H1 (cell line): ENCODE data around the gene COL19A1. TPM values are rescaled to one million over a fixed set of nuclear protein-coding genes. Genes with fewer than 3 reads are reported as not detected.

Source experiments
- CTCF ChIA-PET: fragments of 300-600 bp; sonication (Branson Sonifier 250); formaldehyde crosslinking; loops from one replicate; lab custom pipeline; 2021; ENCODE audit not compliant: partially characterized antibody; lab: Charles Lee
- POLR2A ChIA-PET: fragments of 300-600 bp; sonication (Branson Sonifier 250); formaldehyde crosslinking; loops from one replicate; lab custom pipeline; 2021; ENCODE audit warnings: inconsistent platforms; ENCODE audit not compliant: partially characterized antibody; lab: Charles Lee
- DNase-seq, 2 experiments: peaks; one replicate each; pipeline versions ENCODE4 v3.0.0 to v3.0.0-alpha.2; 2010 to 2022; ENCODE audit warnings: low spot score in 2 of 2, low read depth in 1 of 2, mixed read lengths in 1 of 2
- FAIRE-seq: peaks from 2 replicates; lab custom pipeline; 2011; peaks lifted over from hg19 to GRCh38; lab: Jason Lieb, UNC
- H2AFZ ChIP-seq: 2 replicates; pipeline ENCODE4 v1.8.1; 2012; ENCODE audit warnings: low read length, inconsistent platforms
- H2AK5ac ChIP-seq: 2 replicates; pipeline ENCODE4 v1.6.1; 2013; ENCODE audit warnings: low read depth, low read length
- H2BK120ac ChIP-seq: replicated peaks from 2 replicates; pipeline ENCODE3; 2013; ENCODE audit warnings: low read depth, low read length, inconsistent platforms
- H2BK12ac ChIP-seq: 2 replicates; pipeline ENCODE4 v1.6.1; 2013; ENCODE audit warnings: low read depth, low read length
- H2BK15ac ChIP-seq: 2 replicates; pipeline ENCODE4 v1.6.1; 2013; ENCODE audit warnings: low read length
- H2BK20ac ChIP-seq: 2 replicates; pipeline ENCODE4 v1.6.1; 2013; ENCODE audit warnings: low read length
- H2BK5ac ChIP-seq: 2 replicates; pipeline ENCODE4 v1.6.1; 2013; ENCODE audit warnings: low read depth, low read length
- H3K14ac ChIP-seq: 2 replicates; pipeline ENCODE4 v1.6.1; 2013; ENCODE audit warnings: inconsistent platforms; ENCODE audit not compliant: insufficient read length
- H3K18ac ChIP-seq: 2 replicates; pipeline ENCODE4 v1.6.1; 2013; ENCODE audit warnings: low read length; ENCODE audit errors: extremely low read depth
- H3K23ac ChIP-seq: 2 replicates; pipeline ENCODE4 v1.6.1; 2013; ENCODE audit warnings: inconsistent platforms; ENCODE audit not compliant: insufficient read length
- H3K23me2 ChIP-seq: 2 replicates; pipeline ENCODE4 v1.6.1; 2013; ENCODE audit warnings: low read depth, low read length
- H3K27ac ChIP-seq: 2 replicates; pipeline ENCODE4 v1.6.1; 2011; ENCODE audit warnings: low read depth, low read length, inconsistent platforms
- H3K27me3 ChIP-seq, 4 experiments: replicated peaks in 1 of 4; 1 replicate in 1 of 4; 2 replicates in 3 of 4; pipeline versions ENCODE4 v1.6.1 to v1.8.1; 2011 to 2013; ENCODE audit warnings: low read length in 3 of 4, mild to moderate bottlenecking in 3 of 4, inconsistent platforms in 2 of 4, mixed read lengths in 2 of 4, moderate library complexity in 1 of 4; ENCODE audit not compliant: control insufficient read depth in 3 of 4, insufficient read depth in 3 of 4; ENCODE audit errors: extremely low read depth in 1 of 4
- H3K36me3 ChIP-seq, 4 experiments: 2 replicates each; pipeline versions ENCODE4 v1.6.1 to v1.8.1; 2011 to 2013; ENCODE audit warnings: mild to moderate bottlenecking in 4 of 4, low read length in 3 of 4, moderate library complexity in 2 of 4, control low read depth in 1 of 4, inconsistent platforms in 1 of 4; ENCODE audit not compliant: insufficient read depth in 4 of 4, control insufficient read depth in 2 of 4
- H3K4ac ChIP-seq: replicated peaks from 2 replicates; pipeline ENCODE3; 2013; ENCODE audit warnings: low read length, low read depth, mixed read lengths, inconsistent platforms; ENCODE audit not compliant: insufficient read length
- H3K4me1 ChIP-seq, 4 experiments: replicated peaks in 1 of 4; 1 replicate in 1 of 4; 2 replicates in 3 of 4; pipeline versions ENCODE4 v1.6.1 to v1.8.1; 2011 to 2013; ENCODE audit warnings: low read length in 3 of 4, inconsistent platforms in 2 of 4, mixed read lengths in 1 of 4; ENCODE audit not compliant: insufficient read depth in 4 of 4, control insufficient read depth in 3 of 4
- H3K4me2 ChIP-seq, 2 experiments: 2 replicates each; pipeline versions ENCODE4 v1.6.1 to v1.8.1; 2011 to 2013; ENCODE audit warnings: low read depth in 2 of 2, low read length in 2 of 2, control low read depth in 1 of 2, inconsistent platforms in 1 of 2, mild to moderate bottlenecking in 1 of 2; ENCODE audit not compliant: insufficient read depth in 1 of 2
- H3K4me3 ChIP-seq, 4 experiments: fragments of 200-600, 300-600 bp in 1 of 4; sonication (generic), shearing (Covaris generic), sonication (Bioruptor Twin) in 1 of 4; 2 replicates each; pipeline versions ENCODE4 v1.5.1 to v1.8.1; 2011 to 2016; ENCODE audit warnings: low read length in 4 of 4, low read depth in 3 of 4, control low read depth in 2 of 4, inconsistent platforms in 2 of 4, mild to moderate bottlenecking in 2 of 4, mixed read lengths in 1 of 4, moderate library complexity in 1 of 4; ENCODE audit not compliant: insufficient read depth in 2 of 4; ENCODE audit errors: extremely low read depth in 1 of 4
- H3K56ac ChIP-seq: replicated peaks from 2 replicates; pipeline ENCODE3; 2013; ENCODE audit warnings: low read depth, mild to moderate bottlenecking, mixed read lengths, low read length, inconsistent platforms; ENCODE audit not compliant: insufficient read length
- H3K79me1 ChIP-seq: 2 replicates; pipeline ENCODE4 v1.6.1; 2013; ENCODE audit warnings: low read depth, low read length, control low read depth
- H3K79me2 ChIP-seq, 2 experiments: 2 replicates each; pipeline versions ENCODE4 v1.6.1 to v1.8.1; 2012 to 2013; ENCODE audit warnings: low read length in 2 of 2, mild to moderate bottlenecking in 2 of 2, inconsistent platforms in 1 of 2; ENCODE audit not compliant: insufficient read depth in 2 of 2, control insufficient read depth in 1 of 2
- H3K9ac ChIP-seq, 4 experiments: replicated peaks in 1 of 4; 1 replicate in 1 of 4; 2 replicates in 3 of 4; pipeline versions ENCODE4 v1.6.1 to v1.8.1; 2011 to 2013; ENCODE audit warnings: low read depth in 3 of 4, low read length in 3 of 4, control low read depth in 2 of 4, mild to moderate bottlenecking in 2 of 4, moderate library complexity in 2 of 4, inconsistent platforms in 1 of 4; ENCODE audit errors: extremely low read depth in 1 of 4
- H3K9me3 ChIP-seq, 2 experiments: 2 replicates each; pipeline versions ENCODE4 v1.6.1 to v1.8.1; 2012 to 2013; ENCODE audit warnings: mild to moderate bottlenecking in 2 of 2, moderate library complexity in 2 of 2, control low read depth in 1 of 2, inconsistent platforms in 1 of 2, low read depth in 1 of 2, low read length in 1 of 2, mixed read lengths in 1 of 2; ENCODE audit not compliant: insufficient read depth in 2 of 2
- H4K20me1 ChIP-seq, 2 experiments: replicated peaks in 1 of 2; 2 replicates each; pipeline versions ENCODE3 to v1.8.1; 2011 to 2013; ENCODE audit warnings: inconsistent platforms in 2 of 2, low read length in 2 of 2, mild to moderate bottlenecking in 1 of 2; ENCODE audit not compliant: insufficient read depth in 2 of 2, control insufficient read depth in 1 of 2
- H4K5ac ChIP-seq: 2 replicates; pipeline ENCODE4 v1.6.1; 2013; ENCODE audit warnings: low read length, low read depth, mixed read lengths, inconsistent platforms; ENCODE audit not compliant: insufficient read length
- H4K8ac ChIP-seq: 2 replicates; pipeline ENCODE4 v1.8.0; 2013; ENCODE audit warnings: mild to moderate bottlenecking, moderate library complexity, low read length, inconsistent platforms; ENCODE audit not compliant: insufficient read depth; ENCODE audit errors: extremely low read depth
- H4K91ac ChIP-seq: replicated peaks from 2 replicates; pipeline ENCODE3; 2013; ENCODE audit warnings: low read length, mixed read lengths, inconsistent platforms; ENCODE audit not compliant: insufficient read length
- CHD1 ChIP-seq: IDR thresholded peaks from 2 replicates; pipeline ENCODE4 v1.6.1; 2012; ENCODE audit warnings: low read depth, low read length, improper control_type of control experiment
- FOSL1 ChIP-seq: IDR thresholded peaks from 2 replicates; pipeline ENCODE4 v1.6.1; 2011; ENCODE audit warnings: mild to moderate bottlenecking, low read depth, low read length, moderate library complexity; ENCODE audit not compliant: insufficient read depth
- POLR2A ChIP-seq, 2 experiments: IDR thresholded peaks; 1 replicate in 1 of 2; 2 replicates in 1 of 2; pipeline ENCODE4 v1.6.1; 2011; ENCODE audit warnings: low read depth in 2 of 2, low read length in 2 of 2, mild to moderate bottlenecking in 2 of 2; ENCODE audit errors: control extremely low read depth in 1 of 2
- RAD21 ChIP-seq, 2 experiments: IDR thresholded peaks in 1 of 2; conservative IDR thresholded peaks in 1 of 2; 2 replicates each; pipeline ENCODE4 v1.6.1; 2011; ENCODE audit warnings: low read depth in 2 of 2, low read length in 2 of 2, improper control_type of control experiment in 1 of 2, inconsistent platforms in 1 of 2, mild to moderate bottlenecking in 1 of 2, moderate library complexity in 1 of 2
- RBBP5 ChIP-seq: IDR thresholded peaks from 2 replicates; pipeline ENCODE4 v1.7.1; 2012; ENCODE audit warnings: low read depth, mild to moderate bottlenecking, inconsistent platforms, low read length, moderate library complexity, borderline replicate concordance
- RFX5 ChIP-seq: IDR thresholded peaks from 2 replicates; pipeline ENCODE4 v1.6.1; 2011; ENCODE audit warnings: low read depth, low read length, improper control_type of control experiment, borderline replicate concordance
- SRF ChIP-seq: IDR thresholded peaks from 2 replicates; pipeline ENCODE4 v1.6.1; 2011; ENCODE audit warnings: mild to moderate bottlenecking, low read depth, low read length, moderate library complexity
- WGBS, 2 experiments: shearing (Covaris generic) in 1 of 2; methylation state at CpG; one replicate each; pipeline versions ENCODE4 v1.1.6 to v1.1.7; 2013 to 2015; ENCODE audit warnings: low lambda C conversion rate in 2 of 2, mixed read lengths in 2 of 2, inconsistent platforms in 1 of 2, low coverage in 1 of 2, missing lambda C conversion rate in 1 of 2; ENCODE audit not compliant: insufficient replicate concordance in 2 of 2, insufficient coverage in 1 of 2, insufficient read length in 1 of 2; ENCODE audit errors: extremely low coverage in 1 of 2, missing lambda C conversion rate in 1 of 2; 5-methylcytosine and 5-hydroxymethylcytosine counted together
- polyA plus RNA-seq, 7 experiments: library from polyadenylated mRNA; depleted of rRNA in 3 of 7; stranded (reverse) in 5 of 7; unstranded in 2 of 7; fragments of >200 nt in 5 of 7; fragments of 200-250 nt in 2 of 7; gene quantifications; 1 replicate in 5 of 7; 2 replicates in 1 of 7; 4 replicates in 1 of 7; pipeline versions ENCODE4 v1.2.1 to v1.2.3, GENCODE V29; 2011 to 2013; ENCODE audit warnings: missing spikeins in 2 of 7, mixed read lengths in 2 of 7
- total RNA-seq: library from RNA; stranded (reverse); fragmentation: NEBNext Ultra II Directional; extraction: Animal tissue kit (Norgen Biotek cat#: 25700); gene quantifications from 2 replicates; pipeline ENCODE4 v1.2.1, GENCODE V29; 2021
- TF ChIP-seq, protein P1 (sequence below): IDR thresholded peaks from 2 replicates; pipeline ENCODE4 v1.6.1; 2012; ENCODE audit warnings: inconsistent platforms

COL19A1 gene
- total and polyA plus RNA-seq, 2 of the 8 experiments (the other 6 are each of a cell fraction or from before 2014, with no cell fraction given) = not detected

DNA sequence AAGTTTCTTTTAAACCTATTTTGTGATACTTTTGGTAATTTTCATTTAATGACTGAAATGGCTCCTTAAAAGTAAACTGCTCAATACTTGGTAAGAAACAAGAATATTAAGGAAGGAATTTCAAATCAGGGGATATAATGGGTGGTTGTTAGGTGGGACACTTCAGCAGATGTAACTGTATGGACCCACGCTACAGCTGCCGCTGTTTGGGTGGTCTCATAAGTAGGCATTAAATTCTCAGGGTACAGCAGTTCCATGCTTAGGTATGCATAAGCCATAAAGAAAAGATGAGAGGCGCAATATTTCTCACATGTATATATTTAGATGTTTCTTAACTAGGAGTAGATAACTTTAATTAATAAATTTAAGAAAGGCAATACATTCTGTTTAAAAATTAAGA lies 35.0 kb downstream of the COL19A1 start:
- Histone ChIP-seq H4K91ac (no peak overlapping the region), H2AK5ac (no peak overlapping the region), H2BK12ac (no peak overlapping the region), H2BK5ac (no peak overlapping the region), H2AFZ (no peak overlapping the region), H3K36me3 (no peaks in the 10 kb centered on the region), H3K27ac (no peak overlapping the region), H3K79me2 (no peaks in the 10 kb centered on the region), H3K23ac (no peak overlapping the region), H3K9me3 (no peaks in the 10 kb centered on the region), H3K14ac (no peak overlapping the region), H3K79me1 (no peaks in the 10 kb centered on the region), H2BK15ac (no peak overlapping the region), H3K56ac (no peak overlapping the region), H3K18ac (no peak overlapping the region), H2BK120ac (no peak overlapping the region), H3K4me3 (no peak overlapping the region), H4K5ac (no peak overlapping the region), H3K4me1 (no peaks in the 10 kb centered on the region; a peak in 2 of 7 replicates), H3K4me2 (no peak overlapping the region), H3K27me3 (no peaks in the 10 kb centered on the region), H3K4ac (no peak overlapping the region), H3K9ac (no peak overlapping the region), H2BK20ac (no peak overlapping the region), H4K8ac (no peak overlapping the region), H3K23me2 (no peaks in the 10 kb centered on the region), H4K20me1 (no peaks in the 10 kb centered on the region)
- ChIA-PET POLR2A (no interaction called here), CTCF (interaction anchor here (1.6 kb wide), 1 partner anchor 10 kb away, joined by 4 read pairs; no protein-coding TSS in a partner anchor)
- WGBS, 2 experiments = 95% methylated on average over 3 of the region's 3 CpGs; no CpG with 5 or more reads in 1 of the 2 experiments
- DNase-seq = no peak
- TF ChIP-seq SRF (no peak), CHD1 (no peak), RFX5 (no peak), RBBP5 (no peak), FOSL1 (no peak), POLR2A (IDR thresholded peaks at IDR 0.05; ENCODE audit: control extremely low read depth in 1 of 2, low read depth in 2 of 2, low read length in 2 of 2) (no peak), RAD21 (IDR thresholded peaks at IDR 0.05 in 1 of 2, conservative IDR thresholded peaks at IDR 0.05 in 1 of 2; ENCODE audit: low read depth in 2 of 2, low read length in 2 of 2) (no peak)
- TF ChIP-seq, protein P1, sequence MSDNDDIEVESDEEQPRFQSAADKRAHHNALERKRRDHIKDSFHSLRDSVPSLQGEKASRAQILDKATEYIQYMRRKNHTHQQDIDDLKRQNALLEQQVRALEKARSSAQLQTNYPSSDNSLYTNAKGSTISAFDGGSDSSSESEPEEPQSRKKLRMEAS = no peak
- FAIRE-seq = no peak
